ENCODE results near the gene RRP8. TPM values are rescaled to one million over a fixed set of nuclear protein-coding genes. Genes with fewer than 3 reads are reported as not detected.

The RRP8 gene
- total and polyA plus RNA-seq, 2 of the 8 experiments (the other 6 are each of a cell fraction or from before 2014, with no cell fraction given) = 4.2 to 14.9 TPM

- TF ChIP-seq, protein P1, sequence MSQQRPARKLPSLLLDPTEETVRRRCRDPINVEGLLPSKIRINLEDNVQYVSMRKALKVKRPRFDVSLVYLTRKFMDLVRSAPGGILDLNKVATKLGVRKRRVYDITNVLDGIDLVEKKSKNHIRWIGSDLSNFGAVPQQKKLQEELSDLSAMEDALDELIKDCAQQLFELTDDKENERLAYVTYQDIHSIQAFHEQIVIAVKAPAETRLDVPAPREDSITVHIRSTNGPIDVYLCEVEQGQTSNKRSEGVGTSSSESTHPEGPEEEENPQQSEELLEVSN (IDR thresholded peaks at IDR 0.05) = peak; percentile 75
- TF ChIP-seq SUZ12 (IDR thresholded peaks at IDR 0.05; ENCODE audit: low read length) (no peak), SIRT6 (IDR thresholded peaks at IDR 0.05; ENCODE audit: low read length) (no peak), BACH1 (IDR thresholded peaks at IDR 0.05; ENCODE audit: low read length) (no peak), HDAC2 (IDR thresholded peaks at IDR 0.05; ENCODE audit: borderline replicate concordance in 1 of 2, low read depth in 2 of 2, low read length in 2 of 2) (peak; percentile 72 to 93; a peak in 2 of 4 replicates), CBX5 (IDR thresholded peaks at IDR 0.05; ENCODE audit: low read depth, low read length) (no peak), CHD1 (IDR thresholded peaks at IDR 0.05; ENCODE audit: low read depth, low read length) (no peak), KDM1A (IDR thresholded peaks at IDR 0.05; ENCODE audit: borderline replicate concordance, low read length) (no peak), JUN (IDR thresholded peaks at IDR 0.05; ENCODE audit: low read depth, low read length) (no peak), PHF8 (conservative IDR thresholded peaks at IDR 0.05; ENCODE audit: low read depth, low read length) (peak; percentile 71), TBP (IDR thresholded peaks at IDR 0.05; ENCODE audit: low read depth, low read length) (peak; percentile 82), ASH2L (IDR thresholded peaks at IDR 0.05; ENCODE audit: low read length) (peak; percentile 59), POU5F1 (IDR thresholded peaks at IDR 0.05; ENCODE audit: low read depth, low read length) (0 out of 2 replicates have a peak, but pooled peaks have one; percentile 34), TAF7 (optimal IDR thresholded peaks at IDR 0.05; ENCODE audit: borderline replicate concordance, low read depth, low read length) (peak; percentile 63)
These were observed at the start of gene RRP8, which contains the start of gene ILK (continued) for GRCh38 chr11:6603287-6604080.
